Natural killer cell (primary cell): ENCODE data around the gene SLIT1. TPM values are rescaled to one million over a fixed set of nuclear protein-coding genes. Genes with fewer than 3 reads are reported as not detected.
"Not testable (repeated sequence)": the region's sequence is repeated elsewhere in the genome, so short reads cannot be mapped to it uniquely, and the experiment has no call there.

ENCODE experiments used
- ATAC-seq, 3 donors: fragments of 150-1000 bp in 2 of 3; fragments of 200-7000 bp in 1 of 3; cut with Tn5 transposase; 1 replicate in 1 of 3; 2 replicates in 2 of 3; pipeline ENCODE4 v1.10.0; 2021; ENCODE audit warnings: mild to moderate bottlenecking in 2 of 3, moderate library complexity in 2 of 3
- DNase-seq, 2 donors: peaks; one replicate each; pipeline versions ENCODE4 v3.0.0 to v3.0.0-alpha.2; 2013 to 2021; ENCODE audit warnings: mixed read lengths in 1 of 2
- H3K27ac ChIP-seq: one replicate; pipeline ENCODE4 v1.5.1; 2013; ENCODE audit warnings: mild to moderate bottlenecking, low read length
- H3K27me3 ChIP-seq: one replicate; pipeline ENCODE4 v1.6.1; 2013; ENCODE audit warnings: low read length; ENCODE audit not compliant: control insufficient read depth, insufficient read depth
- H3K36me3 ChIP-seq: one replicate; pipeline ENCODE4 v1.6.1; 2013; ENCODE audit warnings: low read length; ENCODE audit not compliant: control insufficient read depth, insufficient read depth
- H3K4me1 ChIP-seq: one replicate; pipeline ENCODE4 v1.6.1; 2013; ENCODE audit warnings: low read length; ENCODE audit not compliant: control insufficient read depth, insufficient read depth
- H3K4me3 ChIP-seq: one replicate; pipeline ENCODE4 v1.5.1; 2013; ENCODE audit warnings: low read length
- H3K9me3 ChIP-seq: one replicate; pipeline ENCODE4 v1.6.1; 2013; ENCODE audit warnings: low read length; ENCODE audit not compliant: control insufficient read depth, insufficient read depth
- H3K27ac Mint-ChIP-seq, 2 donors: one replicate each; pipeline ENCODE4 v1.8.0; 2022; ENCODE audit warnings: mild to moderate bottlenecking in 2 of 2, mixed read lengths in 2 of 2, moderate library complexity in 1 of 2
- H3K27me3 Mint-ChIP-seq, 2 donors: one replicate each; pipeline ENCODE4 v1.8.0; 2022; ENCODE audit warnings: low read depth in 2 of 2, mixed read lengths in 2 of 2
- H3K36me3 Mint-ChIP-seq: one replicate; pipeline ENCODE4 v1.8.0; 2022; ENCODE audit warnings: mixed read lengths
- H3K4me1 Mint-ChIP-seq, 2 donors: one replicate each; pipeline ENCODE4 v1.8.0; 2022; ENCODE audit warnings: mixed read lengths in 2 of 2
- H3K4me3 Mint-ChIP-seq: one replicate; pipeline ENCODE4 v1.8.0; 2022; ENCODE audit warnings: mild to moderate bottlenecking, moderate library complexity, mixed read lengths
- H3K9me3 Mint-ChIP-seq, 2 donors: one replicate each; pipeline ENCODE4 v1.8.0; 2022; ENCODE audit warnings: mixed read lengths in 2 of 2
- WGBS: methylation state at CpG from one replicate; pipeline ENCODE4 v1.1.7; 2013; ENCODE audit warnings: missing lambda C conversion rate; ENCODE audit not compliant: insufficient coverage; 5-methylcytosine and 5-hydroxymethylcytosine counted together
- intact Hi-C: fragments of 100-400 bp; cut with micrococcal nuclease; formaldehyde crosslinking; loops from one replicate; pipeline ENCODE4 v1.14.2; 2022
- total RNA-seq, 4 donors: library from RNA; stranded (reverse); fragments of 120-200 nt in 1 of 4; gene quantifications; one replicate each; pipeline versions ENCODE4 v1.2.3 to v1.2.4, GENCODE V29; 2013 to 2022
- TF ChIP-seq, protein P1 (sequence below): fragments of 200-600 bp; IDR thresholded peaks from one replicate; pipeline ENCODE4 v1.8.0; 2022; ENCODE audit warnings: antibody characterized with exemption

SLIT1 gene
- total RNA-seq, 3 donors from 2014 or later (not counting 1 experiment from before 2014, with no cell fraction given): 0.28 to 1.5 (median 1.1) TPM

DNA sequence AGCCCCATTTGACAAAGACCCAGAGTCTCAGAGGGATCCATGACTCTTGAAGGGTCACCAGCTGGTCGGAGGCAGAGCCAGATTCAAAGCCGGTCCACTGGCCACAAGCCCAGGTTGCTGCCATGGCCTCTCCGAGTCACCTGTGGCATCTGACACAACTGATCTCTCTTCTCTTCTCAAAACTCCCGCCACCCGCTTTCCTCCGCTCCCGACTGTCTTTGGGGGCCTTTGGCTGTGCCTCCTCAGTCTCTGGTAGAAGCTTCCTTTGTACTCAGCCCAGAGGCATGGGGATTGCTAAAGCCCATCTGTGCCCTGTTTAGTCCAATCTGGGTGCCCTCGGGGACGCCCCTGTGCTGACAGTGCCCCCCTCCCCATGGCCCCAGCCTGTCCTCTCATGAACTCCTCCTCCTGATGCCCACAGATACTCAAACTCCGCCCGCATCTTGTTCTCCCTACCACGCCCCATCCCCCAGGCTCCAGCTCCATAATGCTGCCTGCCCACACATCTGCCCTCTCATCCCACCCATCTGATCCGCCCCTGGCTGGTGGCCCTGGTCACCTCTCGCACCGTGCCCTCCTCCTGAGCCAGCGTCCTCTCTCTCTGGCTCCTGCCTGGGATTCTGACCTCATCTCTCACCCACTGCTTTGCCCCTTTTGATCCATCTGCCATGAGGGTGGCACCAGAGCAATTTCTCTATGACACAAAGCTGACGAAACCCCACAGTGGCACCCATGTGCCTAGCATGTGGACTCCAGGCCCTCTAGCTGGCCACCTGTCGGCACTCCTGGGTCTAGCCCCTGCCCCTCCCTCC lies 150.6 kb downstream of the SLIT1 start:
- no peak for ATAC-seq
- intact Hi-C loops: no loop called here
- no peaks in the 10 kb centered on the region for H3K36me3 Mint-ChIP-seq
- H3K4me3 Mint-ChIP-seq: no peak overlapping the region
- Histone ChIP-seq H3K27me3 (no peaks in the 10 kb centered on the region), H3K4me1 (peaks cover 11% of the 10 kb centered on the region), H3K36me3 (no peaks in the 10 kb centered on the region), H3K27ac (no peak overlapping the region), H3K9me3 (no peaks in the 10 kb centered on the region), H3K4me3 (no peak overlapping the region)
- WGBS: 91% methylated on average over 18 of the region's 18 CpGs
- TF ChIP-seq, protein P1, sequence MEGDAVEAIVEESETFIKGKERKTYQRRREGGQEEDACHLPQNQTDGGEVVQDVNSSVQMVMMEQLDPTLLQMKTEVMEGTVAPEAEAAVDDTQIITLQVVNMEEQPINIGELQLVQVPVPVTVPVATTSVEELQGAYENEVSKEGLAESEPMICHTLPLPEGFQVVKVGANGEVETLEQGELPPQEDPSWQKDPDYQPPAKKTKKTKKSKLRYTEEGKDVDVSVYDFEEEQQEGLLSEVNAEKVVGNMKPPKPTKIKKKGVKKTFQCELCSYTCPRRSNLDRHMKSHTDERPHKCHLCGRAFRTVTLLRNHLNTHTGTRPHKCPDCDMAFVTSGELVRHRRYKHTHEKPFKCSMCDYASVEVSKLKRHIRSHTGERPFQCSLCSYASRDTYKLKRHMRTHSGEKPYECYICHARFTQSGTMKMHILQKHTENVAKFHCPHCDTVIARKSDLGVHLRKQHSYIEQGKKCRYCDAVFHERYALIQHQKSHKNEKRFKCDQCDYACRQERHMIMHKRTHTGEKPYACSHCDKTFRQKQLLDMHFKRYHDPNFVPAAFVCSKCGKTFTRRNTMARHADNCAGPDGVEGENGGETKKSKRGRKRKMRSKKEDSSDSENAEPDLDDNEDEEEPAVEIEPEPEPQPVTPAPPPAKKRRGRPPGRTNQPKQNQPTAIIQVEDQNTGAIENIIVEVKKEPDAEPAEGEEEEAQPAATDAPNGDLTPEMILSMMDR: no peak
- no peaks in the 10 kb centered on the region for H3K9me3 Mint-ChIP-seq
- H3K27me3 Mint-ChIP-seq: peaks cover 0 to 15% of the 10 kb centered on the region in 2 donors
- no peak for DNase-seq
- peaks cover 0 to 20% of the 10 kb centered on the region in 2 donors for H3K4me1 Mint-ChIP-seq
- no peak overlapping the region for H3K27ac Mint-ChIP-seq

DNA sequence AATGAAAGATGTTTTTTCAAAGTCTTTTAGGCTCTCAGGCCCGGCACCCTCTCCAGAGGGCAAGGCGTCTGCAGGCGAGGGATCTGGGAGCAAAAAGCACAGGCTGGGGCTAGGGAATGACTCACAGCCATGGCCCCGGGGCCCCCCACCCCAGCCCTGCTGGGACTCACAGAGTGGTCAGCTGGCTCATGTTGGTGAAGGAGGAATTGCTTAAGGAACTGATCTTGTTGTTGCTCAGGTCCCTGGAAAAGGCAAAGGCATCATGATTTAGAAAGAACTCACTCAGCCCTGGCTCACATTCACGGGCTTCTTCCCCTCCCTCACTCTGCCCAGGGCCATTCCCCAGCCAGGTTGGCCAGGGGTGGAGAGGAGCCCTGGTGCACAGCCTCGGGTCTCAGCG lies 151.5 kb downstream of the SLIT1 start:
- Histone ChIP-seq H3K27me3 (no peaks in the 10 kb centered on the region), H3K4me3 (no peak overlapping the region), H3K4me1 (peaks cover 11% of the 10 kb centered on the region), H3K9me3 (no peaks in the 10 kb centered on the region), H3K27ac (no peak overlapping the region), H3K36me3 (no peaks in the 10 kb centered on the region)
- Mint-ChIP-seq H3K27me3 (peaks cover 0 to 15% of the 10 kb centered on the region in 2 donors), H3K4me1 (peaks cover 0 to 20% of the 10 kb centered on the region in 2 donors), H3K9me3 (no peaks in the 10 kb centered on the region), H3K36me3 (no peaks in the 10 kb centered on the region), H3K27ac (no peak overlapping the region), H3K4me3 (no peak overlapping the region)
- ATAC-seq (no peak), DNase-seq (no peak)
- WGBS: 86% methylated on average over 7 of the region's 7 CpGs
- intact Hi-C loops: no loop called here
- TF ChIP-seq, protein P1: no peak

DNA sequence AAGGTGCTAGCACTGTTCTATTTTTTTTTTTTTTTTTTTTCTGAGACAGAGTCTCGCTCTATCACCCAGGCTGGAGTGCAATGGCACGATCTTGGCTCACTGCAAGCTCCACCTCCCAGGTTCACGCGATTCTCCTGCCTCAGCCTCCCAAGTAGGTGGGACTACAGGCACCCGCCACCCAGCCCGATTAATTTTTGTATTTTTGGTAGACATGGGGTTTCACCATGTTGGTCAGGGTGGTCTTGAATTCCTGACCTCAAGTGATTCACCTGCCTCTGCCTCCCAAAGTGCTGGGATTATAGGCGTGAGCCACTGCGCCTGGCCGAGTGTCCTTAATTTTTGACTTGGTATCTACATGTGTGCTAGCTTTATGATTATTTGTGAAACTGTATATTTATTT lies 151.9 kb downstream of the SLIT1 start:
- Mint-ChIP-seq H3K27me3 (peaks cover 0 to 15% of the 10 kb centered on the region in 2 donors), H3K4me1 (peaks cover 0 to 20% of the 10 kb centered on the region in 2 donors)
- H3K27ac ChIP-seq, intact Hi-C loops, H3K36me3 ChIP-seq, H3K4me3 Mint-ChIP-seq, H3K36me3 Mint-ChIP-seq, H3K4me3 ChIP-seq, ATAC-seq, H3K27ac Mint-ChIP-seq, H3K27me3 ChIP-seq, H3K9me3 Mint-ChIP-seq, DNase-seq, H3K9me3 ChIP-seq: not testable (repeated sequence)
- 96% methylated on average over 9 of the region's 9 CpGs for WGBS
- peaks cover 11% of the 10 kb centered on the region for H3K4me1 ChIP-seq

DNA sequence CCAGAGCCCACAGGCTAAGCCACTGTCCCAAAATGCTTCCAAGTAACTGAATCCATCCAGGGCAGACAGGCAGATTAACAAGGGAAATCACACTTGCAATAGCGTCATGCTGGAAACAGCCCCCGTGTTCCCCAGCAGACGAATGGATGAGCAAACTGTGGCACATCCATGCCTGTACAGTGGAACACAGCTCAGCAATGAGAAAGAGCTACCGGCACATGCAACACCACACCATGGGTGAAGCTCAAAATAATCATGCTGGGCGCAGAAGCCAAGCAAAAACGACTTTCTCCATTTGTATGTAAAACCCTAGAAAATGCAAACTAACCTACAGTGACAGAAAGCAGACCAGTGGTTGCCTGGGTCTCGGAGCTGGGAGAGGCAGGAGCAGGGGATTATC lies 153.1 kb downstream of the SLIT1 start:
- Histone ChIP-seq H3K9me3 (no peaks in the 10 kb centered on the region), H3K27ac (no peak overlapping the region), H3K27me3 (no peaks in the 10 kb centered on the region), H3K4me3 (no peak overlapping the region), H3K4me1 (peaks cover 6% of the 10 kb centered on the region), H3K36me3 (no peaks in the 10 kb centered on the region)
- TF ChIP-seq, protein P1: no peak
- no peak for ATAC-seq
- WGBS: 82% methylated on average over 6 of the region's 7 CpGs
- no peak for DNase-seq
- Mint-ChIP-seq H3K27me3 (peaks cover 0 to 14% of the 10 kb centered on the region in 2 donors), H3K4me3 (no peak overlapping the region), H3K9me3 (no peaks in the 10 kb centered on the region), H3K4me1 (peaks cover 0 to 11% of the 10 kb centered on the region in 2 donors), H3K27ac (no peak overlapping the region), H3K36me3 (no peaks in the 10 kb centered on the region)
- intact Hi-C loops: no loop called here
